Neural crest cell (in vitro differentiated cells): Measurements from ENCODE around the gene TXNDC5. TPM values are rescaled to one million over a fixed set of nuclear protein-coding genes. Genes with fewer than 3 reads are reported as not detected.

Source experiments
- DNase-seq: peaks from one replicate; pipeline ENCODE4 v3.0.0; 2021; ENCODE audit warnings: low read depth, mixed read lengths, low spot score
- H3K27ac Mint-ChIP-seq: one replicate; pipeline ENCODE4 v1.8.0; 2021; ENCODE audit warnings: mild to moderate bottlenecking, mixed read lengths; ENCODE audit not compliant: unreplicated experiment
- H3K27me3 Mint-ChIP-seq: 2 replicates; pipeline ENCODE4 v1.8.0; 2021; ENCODE audit warnings: low read depth, mild to moderate bottlenecking, mixed read lengths
- H3K36me3 Mint-ChIP-seq: 2 replicates; pipeline ENCODE4 v1.8.0; 2021; ENCODE audit warnings: low read depth, mild to moderate bottlenecking, mixed read lengths
- H3K4me1 Mint-ChIP-seq: 2 replicates; pipeline ENCODE4 v1.8.0; 2021; ENCODE audit warnings: mixed read lengths
- H3K4me3 Mint-ChIP-seq: one replicate; pipeline ENCODE4 v1.8.0; 2021; ENCODE audit warnings: mild to moderate bottlenecking, mixed read lengths
- H3K9me3 Mint-ChIP-seq: 2 replicates; pipeline ENCODE4 v1.8.0; 2021; ENCODE audit warnings: mixed read lengths
- CTCF ChIP-seq: fragments of 200-600 bp; sonication (generic); conservative IDR thresholded peaks from 2 replicates; pipeline ENCODE4 v1.5.0; 2021; ENCODE audit warnings: antibody characterized with exemption, mild to moderate bottlenecking
- total RNA-seq: library from RNA; stranded (reverse); gene quantifications from 2 replicates; pipeline ENCODE4 v1.2.1, GENCODE V29; 2021

The TXNDC5 gene
- total RNA-seq, 1 donor from 2014 or later: 104 TPM

GRCh38 chr6:7954477-7955200 is 44.1 kb upstream of the TXNDC5 start:
- Mint-ChIP-seq H3K36me3 (no peaks in the 10 kb centered on the region), H3K9me3 (no peaks in the 10 kb centered on the region), H3K4me1 (no peaks in the 10 kb centered on the region), H3K4me3 (no peak overlapping the region), H3K27me3 (peaks cover 6% of the 10 kb centered on the region), H3K27ac (no peak overlapping the region)
- TF ChIP-seq CTCF: no peak
- DNase-seq: no peak

GRCh38 chr6:7953753-7954152 is 43.2 kb upstream of the TXNDC5 start:
- no peak overlapping the region for H3K4me3 Mint-ChIP-seq
- no peak for TF ChIP-seq CTCF
- H3K27ac Mint-ChIP-seq: no peak overlapping the region
- H3K27me3 Mint-ChIP-seq: peaks cover 6% of the 10 kb centered on the region
- H3K36me3 Mint-ChIP-seq: peaks cover 5% of the 10 kb centered on the region
- no peaks in the 10 kb centered on the region for H3K4me1 Mint-ChIP-seq
- no peak for DNase-seq
- H3K9me3 Mint-ChIP-seq: no peaks in the 10 kb centered on the region

GRCh38 chr6:7939864-7940228 is 29.3 kb upstream of the TXNDC5 start:
- Mint-ChIP-seq H3K36me3 (no peaks in the 10 kb centered on the region), H3K4me1 (no peaks in the 10 kb centered on the region), H3K27ac (no peak overlapping the region), H3K9me3 (no peaks in the 10 kb centered on the region), H3K4me3 (no peak overlapping the region), H3K27me3 (peaks cover 1% of the 10 kb centered on the region)
- no peak for DNase-seq
- TF ChIP-seq CTCF: no peak

- TF ChIP-seq CTCF: no peak
- Mint-ChIP-seq H3K4me3 (no peak overlapping the region), H3K27ac (no peak overlapping the region), H3K36me3 (no peaks in the 10 kb centered on the region), H3K9me3 (no peaks in the 10 kb centered on the region), H3K4me1 (no peaks in the 10 kb centered on the region), H3K27me3 (peaks cover 6% of the 10 kb centered on the region)
- DNase-seq: no peak
Measured at GRCh38 chr6:7939184-7939863, 28.7 kb upstream of the TXNDC5 start.

GRCh38 chr6:7938562-7939183 is 28.1 kb upstream of the TXNDC5 start:
- Mint-ChIP-seq H3K36me3 (no peaks in the 10 kb centered on the region), H3K4me3 (no peak overlapping the region), H3K9me3 (no peaks in the 10 kb centered on the region), H3K27ac (no peak overlapping the region), H3K4me1 (no peaks in the 10 kb centered on the region), H3K27me3 (peaks cover 6% of the 10 kb centered on the region)
- TF ChIP-seq CTCF: no peak
- DNase-seq: no peak
